NB4 (cell line): ENCODE measurements around the gene SIVA1.

Source experiments
- MYC ChIP-seq: IDR thresholded peaks from 2 replicates; pipeline ENCODE4 v1.6.1; 2011; ENCODE audit warnings: low read depth, low read length
- POLR2A ChIP-seq: IDR thresholded peaks from 2 replicates; pipeline ENCODE4 v1.6.1; 2011; ENCODE audit warnings: mild to moderate bottlenecking; ENCODE audit not compliant: insufficient read length; ENCODE audit errors: extremely low read depth
- TF ChIP-seq, protein P1 (sequence below): IDR thresholded peaks from one replicate; pipeline ENCODE4 v1.5.1; 2012; ENCODE audit warnings: low read depth, low read length
- TF ChIP-seq, protein P2 (sequence below): IDR thresholded peaks from 2 replicates; pipeline ENCODE4 v1.6.1; 2011; ENCODE audit warnings: low read depth, low read length

DNA sequence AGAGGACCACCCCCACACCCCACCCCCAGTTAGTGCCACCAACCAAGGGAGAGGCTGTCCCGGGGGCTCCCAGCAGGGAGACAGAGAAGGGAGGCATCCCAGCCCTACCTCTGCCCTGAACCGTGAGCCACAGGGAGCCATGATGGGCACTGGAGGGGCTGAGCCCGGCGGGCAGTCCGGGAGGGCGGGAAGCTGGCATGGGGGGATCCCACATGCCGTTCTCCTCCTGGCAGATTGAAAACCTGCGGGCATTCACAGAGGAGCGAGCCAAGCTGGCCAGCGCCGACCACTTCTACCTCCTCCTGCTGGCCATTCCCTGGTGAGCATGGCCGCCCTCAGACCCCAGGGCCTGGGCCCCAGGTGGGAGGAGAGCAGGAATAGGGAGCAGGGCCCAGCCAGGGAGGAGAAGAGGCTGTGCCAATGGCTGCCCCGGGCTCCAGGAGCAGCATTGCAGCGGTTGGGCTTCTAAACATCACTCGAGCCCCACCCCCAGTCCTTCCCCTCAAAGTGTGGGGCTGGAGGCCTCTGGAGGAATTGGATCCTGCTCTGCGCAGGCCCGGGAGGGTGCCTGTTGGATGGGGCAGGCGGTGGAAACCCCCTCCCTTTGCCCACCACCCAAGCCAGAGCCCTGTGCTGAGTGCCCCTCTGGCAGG lies 43.4 kb upstream of the SIVA1 start:
- TF ChIP-seq POLR2A (no peak), MYC (no peak)
- TF ChIP-seq, protein P1, sequence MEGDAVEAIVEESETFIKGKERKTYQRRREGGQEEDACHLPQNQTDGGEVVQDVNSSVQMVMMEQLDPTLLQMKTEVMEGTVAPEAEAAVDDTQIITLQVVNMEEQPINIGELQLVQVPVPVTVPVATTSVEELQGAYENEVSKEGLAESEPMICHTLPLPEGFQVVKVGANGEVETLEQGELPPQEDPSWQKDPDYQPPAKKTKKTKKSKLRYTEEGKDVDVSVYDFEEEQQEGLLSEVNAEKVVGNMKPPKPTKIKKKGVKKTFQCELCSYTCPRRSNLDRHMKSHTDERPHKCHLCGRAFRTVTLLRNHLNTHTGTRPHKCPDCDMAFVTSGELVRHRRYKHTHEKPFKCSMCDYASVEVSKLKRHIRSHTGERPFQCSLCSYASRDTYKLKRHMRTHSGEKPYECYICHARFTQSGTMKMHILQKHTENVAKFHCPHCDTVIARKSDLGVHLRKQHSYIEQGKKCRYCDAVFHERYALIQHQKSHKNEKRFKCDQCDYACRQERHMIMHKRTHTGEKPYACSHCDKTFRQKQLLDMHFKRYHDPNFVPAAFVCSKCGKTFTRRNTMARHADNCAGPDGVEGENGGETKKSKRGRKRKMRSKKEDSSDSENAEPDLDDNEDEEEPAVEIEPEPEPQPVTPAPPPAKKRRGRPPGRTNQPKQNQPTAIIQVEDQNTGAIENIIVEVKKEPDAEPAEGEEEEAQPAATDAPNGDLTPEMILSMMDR, result no peak
- TF ChIP-seq, protein P2, sequence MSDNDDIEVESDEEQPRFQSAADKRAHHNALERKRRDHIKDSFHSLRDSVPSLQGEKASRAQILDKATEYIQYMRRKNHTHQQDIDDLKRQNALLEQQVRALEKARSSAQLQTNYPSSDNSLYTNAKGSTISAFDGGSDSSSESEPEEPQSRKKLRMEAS, result no peak
